Ishikawa (cell line): ENCODE results near the gene IGSF3.

Source experiments
- CEBPB ChIP-seq: IDR thresholded peaks from 2 replicates; pipeline ENCODE4 v1.6.1; 2012
- CREB1 ChIP-seq: IDR thresholded peaks from 2 replicates; pipeline ENCODE4 v1.6.1; 2012; ENCODE audit warnings: low read depth
- EGR1 ChIP-seq: IDR thresholded peaks from 2 replicates; pipeline ENCODE4 v1.6.1; 2012
- EP300 ChIP-seq: IDR thresholded peaks from 2 replicates; pipeline ENCODE4 v1.6.1; 2012; ENCODE audit warnings: borderline replicate concordance
- FOXM1 ChIP-seq: IDR thresholded peaks from 2 replicates; pipeline ENCODE4 v1.6.1; 2012; ENCODE audit warnings: low read depth, borderline replicate concordance
- MAX ChIP-seq: IDR thresholded peaks from 2 replicates; pipeline ENCODE4 v1.6.1; 2012
- NFIC ChIP-seq: IDR thresholded peaks from 2 replicates; pipeline ENCODE4 v1.6.1; 2012
- RAD21 ChIP-seq: IDR thresholded peaks from 2 replicates; pipeline ENCODE4 v1.6.1; 2012; ENCODE audit warnings: low read depth
- REST ChIP-seq: IDR thresholded peaks from 2 replicates; pipeline ENCODE4 v1.6.1; 2012; ENCODE audit warnings: low read depth, mild to moderate bottlenecking
- TAF1 ChIP-seq: IDR thresholded peaks from 2 replicates; pipeline ENCODE4 v1.6.1; 2012; ENCODE audit warnings: low read depth, mild to moderate bottlenecking
- TCF12 ChIP-seq: IDR thresholded peaks from 2 replicates; pipeline ENCODE4 v1.6.1; 2012; ENCODE audit warnings: low read depth
- TEAD4 ChIP-seq: IDR thresholded peaks from 2 replicates; pipeline ENCODE4 v1.6.1; 2012
- USF1 ChIP-seq: IDR thresholded peaks from 2 replicates; pipeline ENCODE4 v1.6.1; 2012
- YY1 ChIP-seq: IDR thresholded peaks from 2 replicates; pipeline ENCODE4 v1.6.1; 2012; ENCODE audit warnings: low read depth
- ZBTB7A ChIP-seq: IDR thresholded peaks from 2 replicates; pipeline ENCODE4 v1.6.1; 2012; ENCODE audit warnings: low read depth

The IGSF3 gene

GRCh38 chr1:116667575-116668105 lies at the start of gene IGSF3:
TSS of gene IGSF3 (minus strand) at chr1:116667733. CDS start at chr1:116666326, 1,407 bp downstream.
- TF ChIP-seq ZBTB7A (peak; percentile 18; the same call in 1 of the 2 replicates), EP300 (no peak)

- no peak for TF ChIP-seq USF1
- TF ChIP-seq CEBPB: no peak
- TF ChIP-seq ZBTB7A: no peak
- no peak for TF ChIP-seq CREB1
- TF ChIP-seq TAF1: no peak
- TF ChIP-seq REST: no peak
- no peak for TF ChIP-seq FOXM1
- TF ChIP-seq MAX: no peak
- no peak for TF ChIP-seq YY1
- no peak for TF ChIP-seq EP300
- no peak for TF ChIP-seq TCF12
- no peak for TF ChIP-seq TEAD4
Measured at GRCh38 chr1:116717318-116717717, 49.8 kb upstream of the IGSF3 start.

- TF ChIP-seq ZBTB7A: no peak
- no peak for TF ChIP-seq REST
- no peak for TF ChIP-seq FOXM1
- TF ChIP-seq CREB1: no peak
- no peak for TF ChIP-seq TEAD4
- TF ChIP-seq YY1: no peak
- no peak for TF ChIP-seq TAF1
- no peak for TF ChIP-seq RAD21
- TF ChIP-seq USF1: no peak
- no peak for TF ChIP-seq EP300
- no peak for TF ChIP-seq CEBPB
- TF ChIP-seq MAX: no peak
- TF ChIP-seq TCF12: no peak
Measured at GRCh38 chr1:116716391-116716790, 48.9 kb upstream of the IGSF3 start.

GRCh38 chr1:116713474-116713873 lies 45.9 kb upstream of the IGSF3 start:
- TF ChIP-seq RAD21 (no peak), TEAD4 (no peak), TCF12 (no peak), CREB1 (no peak), YY1 (no peak), EGR1 (no peak), USF1 (no peak), ZBTB7A (no peak), MAX (no peak), TAF1 (no peak), NFIC (no peak), FOXM1 (no peak), CEBPB (no peak), REST (no peak), EP300 (no peak)
